ENCODE results near the gene P4HTM. TPM values are rescaled to one million over a fixed set of nuclear protein-coding genes. Genes with fewer than 3 reads are reported as not detected.

P4HTM gene
- total and polyA plus RNA-seq, 2 of the 8 experiments (the other 6 are each of a cell fraction or from before 2014, with no cell fraction given), result 19.1 to 25.4 TPM

- Histone ChIP-seq H2AFZ (ENCODE audit: low read length) (no peak overlapping the region), H2BK120ac (replicated peaks; ENCODE audit: low read depth, low read length) (no peak overlapping the region), H4K91ac (replicated peaks; ENCODE audit: insufficient read length, low read length) (no peak overlapping the region), H3K9ac (replicated peaks in 1 of 4; ENCODE audit: extremely low read depth in 1 of 4, low read depth in 3 of 4, low read length in 3 of 4) (no peak overlapping the region), H2AK5ac (ENCODE audit: low read depth, low read length) (no peak overlapping the region), H3K23ac (ENCODE audit: insufficient read length) (no peak overlapping the region), H3K79me1 (ENCODE audit: low read depth, low read length) (peaks cover 6% of the 10 kb centered on the region), H2BK12ac (ENCODE audit: low read depth, low read length) (no peak overlapping the region), H3K4me3 (ENCODE audit: extremely low read depth in 1 of 4, insufficient read depth in 2 of 4, low read depth in 3 of 4, low read length in 4 of 4) (peak overlapping the region in 1 of 4 experiments; percentile 76; a peak in 2 of 8 replicates), H2BK15ac (ENCODE audit: low read length) (no peak overlapping the region), H3K18ac (ENCODE audit: extremely low read depth, low read length) (no peak overlapping the region), H3K56ac (replicated peaks; ENCODE audit: insufficient read length, low read depth, low read length) (no peak overlapping the region), H3K23me2 (ENCODE audit: low read depth, low read length) (peaks cover 10% of the 10 kb centered on the region), H3K4me2 (ENCODE audit: insufficient read depth in 1 of 2, low read depth in 2 of 2, low read length in 2 of 2) (peak overlapping the region in 1 of 2 experiments; percentile 88; a peak in 1 of 4 replicates), H4K5ac (ENCODE audit: insufficient read length, low read depth, low read length) (no peak overlapping the region), H3K79me2 (ENCODE audit: control insufficient read depth in 1 of 2, insufficient read depth in 2 of 2, low read length in 2 of 2) (peaks cover 4 to 22% of the 10 kb centered on the region in 2 experiments; a peak in 3 of 4 replicates), H2BK20ac (ENCODE audit: low read length) (no peak overlapping the region), H3K27me3 (replicated peaks in 1 of 4; ENCODE audit: control insufficient read depth in 3 of 4, extremely low read depth in 1 of 4, insufficient read depth in 3 of 4, low read length in 3 of 4) (no peaks in the 10 kb centered on the region; a peak in 1 of 7 replicates), H4K20me1 (replicated peaks in 1 of 2; ENCODE audit: control insufficient read depth in 1 of 2, insufficient read depth in 2 of 2, low read length in 2 of 2) (peaks cover 10 to 22% of the 10 kb centered on the region in 2 experiments), H3K4ac (replicated peaks; ENCODE audit: insufficient read length, low read depth, low read length) (no peak overlapping the region), H3K27ac (ENCODE audit: low read depth, low read length) (no peak overlapping the region), H3K14ac (ENCODE audit: insufficient read length) (no peak overlapping the region), H3K4me1 (replicated peaks in 1 of 4; ENCODE audit: control insufficient read depth in 3 of 4, insufficient read depth in 4 of 4, low read length in 3 of 4) (peaks cover 0 to 14% (median 9%) of the 10 kb centered on the region in 4 experiments; a peak in 6 of 7 replicates), H2BK5ac (ENCODE audit: low read depth, low read length) (no peak overlapping the region), H4K8ac (ENCODE audit: extremely low read depth, insufficient read depth, low read length) (no peak overlapping the region), H3K36me3 (ENCODE audit: control insufficient read depth in 2 of 4, insufficient read depth in 4 of 4, low read length in 3 of 4) (peaks cover 48 to 69% (median 60%) of the 10 kb centered on the region in 4 experiments), H3K9me3 (ENCODE audit: insufficient read depth in 2 of 2, low read depth in 1 of 2, low read length in 1 of 2) (no peaks in the 10 kb centered on the region)
- WGBS, 2 experiments (ENCODE audit: extremely low coverage in 1 of 2, insufficient coverage in 1 of 2, insufficient read length in 1 of 2, insufficient replicate concordance in 2 of 2, low coverage in 1 of 2, low lambda C conversion rate in 2 of 2, missing lambda C conversion rate in 1 of 2), result 95% methylated on average over 9 of the region's 9 CpGs; no CpG with 5 or more reads in 1 of the 2 experiments
- FAIRE-seq (no peak), DNase-seq (ENCODE audit: low read depth in 1 of 2, low spot score in 2 of 2) (no peak)
- ChIA-PET POLR2A (ENCODE audit: partially characterized antibody) (interaction anchor here (1.4 to 33.9 kb wide), 6 partner anchors 13 to 78 kb away, joined by 4 to 1518 read pairs (median 36); partner anchors contain the start of genes DALRD3, P4HTM, QARS1 and QRICH1), CTCF (ENCODE audit: partially characterized antibody) (interaction anchor here (1.3 to 24.3 kb wide), 2 partner anchors 14 to 37 kb away, joined by 5 to 467 read pairs; partner anchors contain the start of gene P4HTM)
- peak in 1 of 2 experiments; percentile 49; a peak in 1 of 3 replicates for TF ChIP-seq POLR2A (IDR thresholded peaks at IDR 0.05; ENCODE audit: control extremely low read depth in 1 of 2, low read depth in 2 of 2, low read length in 2 of 2)
Measured at GRCh38 chr3:49027634-49028033, 37.6 kb downstream of the P4HTM start.

Measured in H1 (cell line).